Adrenal gland (tissue), 19 donors: ENCODE data around the gene NPIPA2. TPM values are rescaled to one million over a fixed set of nuclear protein-coding genes. Genes with fewer than 3 reads are reported as not detected.
"Not testable (repeated sequence)": the region's sequence is repeated elsewhere in the genome, so short reads cannot be mapped to it uniquely, and the experiment has no call there.

Experiments used
- DNase-seq, 7 donors: peaks; one replicate each; pipeline ENCODE4 v3.0.0-alpha.2; 2019 to 2020
- H3K27ac ChIP-seq, 5 donors: fragments of 200-600 bp; sonication (generic) in 4 of 5; 1 replicate in 3 of 5; 2 replicates in 2 of 5; pipeline versions ENCODE4 v1.5.1 to v1.8.0; 2016 to 2020; ENCODE audit warnings: mild to moderate bottlenecking in 1 of 5
- H3K27me3 ChIP-seq: fragments of 200-600 bp; 2 replicates; pipeline ENCODE4 v1.8.0; 2021
- H3K36me3 ChIP-seq, 2 donors: fragments of 200-600 bp; replicated peaks in 1 of 2; 1 replicate in 1 of 2; 2 replicates in 1 of 2; pipeline versions ENCODE4 v1.5.1 to v1.8.0; 2018 to 2022
- H3K4me1 ChIP-seq, 2 donors: fragments of 200-600 bp; replicated peaks in 1 of 2; 1 replicate in 1 of 2; 2 replicates in 1 of 2; pipeline versions ENCODE4 v1.5.1 to v1.8.0; 2018 to 2021
- H3K4me3 ChIP-seq, 4 donors: fragments of 200-600 bp; sonication (generic) in 3 of 4; one replicate each; pipeline ENCODE4 v1.5.1; 2016 to 2018
- H3K9me3 ChIP-seq, 3 donors: fragments of 200-600 bp; sonication (generic) in 1 of 3; replicated peaks in 1 of 3; 1 replicate in 2 of 3; 2 replicates in 1 of 3; pipeline versions ENCODE4 v1.5.1 to v1.8.0; 2016 to 2021
- WGBS, 4 donors: extraction: QIAGEN DNeasy Blood & Tissue Kit in 2 of 4; methylation state at CpG; one replicate each; pipeline versions ENCODE4 v1.1.5 to v1.1.7; 2013 to 2017; 5-methylcytosine and 5-hydroxymethylcytosine counted together
- intact Hi-C, 2 donors: fragments of 100-400 bp; cut with DNase I; formaldehyde crosslinking; loops; one replicate each; pipeline versions ENCODE4 v1.14.1 to v1.15.0; 2022 to 2023
- long read RNA-seq, 10 donors: library from polyadenylated mRNA in 3 of 10; unstranded in 2 of 10; stranded (forward) in 1 of 10; transcript quantifications; one replicate each; pipeline ENCODE4 v2.0.0 and lab custom pipeline, GENCODE V29; 2021 to 2026
- polyA plus RNA-seq, 3 donors: library from polyadenylated mRNA; stranded (reverse); fragments of 200-250 nt in 2 of 3; fragments of 350-450 nt in 1 of 3; fragmentation: Illumina TruSeq in 1 of 3; extraction: RNeasy Lipid Tissue Mini Kit (QIAGEN cat#74804) in 1 of 3; gene quantifications; one replicate each; pipeline ENCODE4 v1.2.3, GENCODE V29; 2013 to 2014
- total RNA-seq, 9 donors: library from RNA; depleted of rRNA in 4 of 9; stranded (reverse); fragments of >200 nt in 4 of 9; fragments of 120-200 nt in 1 of 9; fragmentation: NEBNext Ultra II Directional in 1 of 9; extraction: Animal tissue kit (Norgen Biotek cat#: 25700) in 1 of 9; gene quantifications; one replicate each; pipeline versions ENCODE4 v1.1.0 to v1.2.4, GENCODE V29; 2013 to 2023
- donor health status: healthy with polysubstance abuse.
- donor health status: Bipolar disorder and iron deficiency.
- donor health status: DM: yes; HTN: yes; CAD: no.
- donor health status: DM: no; HTN: no; CAD: no.
- donor health status: DM: no; HTN: no; CAD: no.
- donor health status: DM: yes; HTN: yes; CAD: no.

The NPIPA2 gene
- total RNA-seq (1 to 10 TPM in 4 of 9 donors, under 1 TPM in 3, not detected in 2; 0.43 to 3.4 (median 1.7) TPM), polyA plus RNA-seq (10 to 100 TPM in 1 of 3 donors, 1 to 10 TPM in 2; 2.5 to 20.8 (median 8.9) TPM)
- long read RNA-seq, donor 1: 0 reads
- long read RNA-seq, donor 2: 0 reads
- long read RNA-seq, donor 3: 0 reads
- long read RNA-seq, donor 4: 0 reads
- long read RNA-seq, donor 5, partial matches to known transcripts: 0 of 1 reads
- long read RNA-seq, donor 5, other reads (novel, unspliced or antisense): 1 of 1 reads
- long read RNA-seq, donor 6: 0 reads
- long read RNA-seq, donor 7: 0 reads
- long read RNA-seq, donor 8: 0 reads
- long read RNA-seq, donor 9: 0 reads
- long read RNA-seq, donor 10: 0 reads

GRCh38 chr16:14742273-14743128, at the start of gene NPIPA2:
TSS of gene NPIPA2 (plus strand) at chr16:14742533. CDS start at chr16:14748066, 5,533 bp downstream.
- intact Hi-C loops, H3K9me3 ChIP-seq: not testable (repeated sequence)
- WGBS, 4 donors: no CpG with 5 or more reads among the region's 73 CpGs

DNA sequence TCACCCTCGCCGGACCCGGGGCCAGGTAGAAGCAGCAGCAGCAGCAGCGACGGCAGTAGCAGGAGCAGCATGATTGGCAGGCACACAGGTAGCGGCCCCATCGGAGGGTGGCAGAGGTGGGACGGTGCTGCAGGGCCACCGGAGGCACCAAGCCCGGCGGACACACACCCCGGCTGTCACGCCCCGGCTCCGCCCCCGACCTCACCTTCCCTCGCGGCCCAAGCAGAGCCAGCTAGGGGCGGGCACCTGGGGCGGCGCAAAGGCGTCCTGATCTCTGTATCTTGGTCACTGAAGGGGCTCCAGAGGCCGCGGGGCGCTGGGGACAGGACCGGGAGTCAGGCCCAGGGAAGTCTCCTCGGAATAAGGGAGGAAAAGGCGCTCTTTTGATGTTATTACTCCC, 48.2 kb upstream of the NPIPA2 start, which contains the start of gene PLA2G10:
Gene PLA2G10, minus strand, starts transcription at position 180 of the 400 bp plus-strand sequence. Its CDS starts 79 bp downstream, at position 101.
- H3K4me1 ChIP-seq, H3K4me3 ChIP-seq, H3K36me3 ChIP-seq, H3K9me3 ChIP-seq, H3K27me3 ChIP-seq, intact Hi-C loops, H3K27ac ChIP-seq, DNase-seq: not testable (repeated sequence)
- no CpG with 5 or more reads among the region's 28 CpGs for WGBS, 4 donors

More at GRCh38 chr16:14742273-14743128, at the start of gene NPIPA2:
- not testable (repeated sequence) for H3K4me1 ChIP-seq, H3K4me3 ChIP-seq, H3K27ac ChIP-seq, DNase-seq, H3K36me3 ChIP-seq, H3K27me3 ChIP-seq

DNA sequence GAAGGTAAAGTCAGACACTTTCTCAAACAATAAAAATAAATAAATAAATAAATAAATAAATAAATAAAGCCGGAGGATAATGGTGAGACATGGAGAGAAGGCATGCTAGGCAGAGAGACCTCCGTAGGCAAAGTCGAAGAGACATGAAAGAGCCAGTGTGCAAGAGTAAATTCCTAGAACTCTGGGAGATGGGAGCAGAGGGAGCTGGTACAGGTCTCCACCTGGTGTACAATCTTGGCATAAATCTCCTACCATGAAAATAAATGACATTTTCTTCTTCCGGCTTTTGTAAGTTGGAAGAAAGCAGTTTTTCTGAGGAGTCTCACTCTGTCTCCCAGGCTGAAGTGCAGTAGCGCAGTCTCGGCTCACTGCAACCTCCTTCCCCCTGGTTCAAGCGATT, 40.5 kb upstream of the NPIPA2 start:
- H3K27me3 ChIP-seq, DNase-seq, intact Hi-C loops, H3K4me1 ChIP-seq, H3K36me3 ChIP-seq, H3K4me3 ChIP-seq, H3K9me3 ChIP-seq, H3K27ac ChIP-seq: not testable (repeated sequence)
- 46 to 68% (median 65%) methylated on average over 2 of the region's 7 CpGs; no CpG with 5 or more reads in 1 of the 4 donors for WGBS, 4 donors

DNA sequence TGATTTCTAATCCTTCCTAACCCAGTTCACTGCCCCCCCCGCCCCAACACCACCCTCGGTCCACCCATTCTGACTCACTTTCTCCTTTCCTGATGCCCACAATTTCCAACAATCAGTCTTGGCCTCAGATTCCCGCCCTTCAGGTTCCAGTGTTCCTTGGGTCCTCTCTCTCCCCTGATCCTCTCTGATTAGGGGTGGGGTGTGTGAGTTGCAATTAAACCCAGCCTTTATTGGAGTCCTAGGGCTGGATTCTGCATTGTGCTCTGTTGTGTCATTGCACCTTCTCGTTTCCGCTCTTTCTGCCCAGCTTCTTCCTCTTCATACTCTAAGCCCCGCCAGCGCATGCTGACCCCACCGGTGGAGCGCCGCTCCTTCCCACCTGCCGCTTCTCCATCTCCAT, 39.7 kb upstream of the NPIPA2 start:
- intact Hi-C loops, H3K36me3 ChIP-seq, H3K27ac ChIP-seq, H3K27me3 ChIP-seq, H3K4me3 ChIP-seq, DNase-seq, H3K4me1 ChIP-seq, H3K9me3 ChIP-seq: not testable (repeated sequence)
- no CpG with 5 or more reads among the region's 11 CpGs for WGBS, 4 donors

DNA sequence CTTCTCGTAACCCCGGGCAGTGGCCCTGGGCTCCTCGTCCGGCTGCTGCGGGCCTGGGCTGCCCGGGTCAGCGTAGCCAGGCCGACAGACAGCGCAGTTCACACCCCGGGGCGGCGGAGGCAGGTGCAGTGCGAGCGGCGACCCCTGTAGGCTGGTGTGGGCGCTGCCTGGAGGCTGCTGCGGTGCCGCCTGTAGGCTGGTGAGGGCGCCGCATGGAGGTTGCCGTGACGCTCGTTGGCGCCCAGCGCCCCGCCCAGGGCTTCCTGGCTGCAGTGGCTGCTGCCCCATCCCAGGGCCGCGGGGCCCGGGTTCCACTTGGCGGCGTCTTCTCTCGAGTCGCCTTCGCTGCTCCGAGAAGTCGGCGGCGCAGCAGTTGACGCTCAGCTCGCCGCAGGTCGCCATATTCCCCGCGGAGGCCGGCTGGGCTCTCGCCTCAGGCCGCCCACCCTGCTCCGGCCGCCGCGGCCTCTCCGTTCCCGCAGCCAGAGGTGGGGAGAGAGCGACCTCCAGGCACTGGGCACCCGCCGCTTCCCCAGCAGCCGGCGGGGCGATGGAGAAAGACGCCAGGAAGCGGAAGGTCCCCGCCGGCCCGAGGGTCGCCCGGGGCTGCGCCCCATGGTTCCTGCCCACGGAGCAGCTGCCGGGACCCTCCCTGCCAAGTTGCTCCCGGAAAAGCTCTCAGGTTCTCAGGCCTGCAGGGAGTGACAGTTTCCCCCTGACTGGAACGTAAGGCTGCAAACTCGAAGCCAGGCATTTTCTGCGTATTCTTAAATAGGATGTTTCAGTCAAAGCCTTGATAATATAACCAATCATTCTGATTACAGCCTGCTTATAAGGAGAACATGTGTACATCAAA, 38.9 kb upstream of the NPIPA2 start, which contains the start of gene NPIPA3:
Gene NPIPA3, plus strand, starts transcription at position 256 of the 856 bp plus-strand sequence. CDS start 5,533 bp downstream, outside the sequence.
- DNase-seq, H3K27ac ChIP-seq, intact Hi-C loops, H3K27me3 ChIP-seq, H3K9me3 ChIP-seq, H3K36me3 ChIP-seq, H3K4me1 ChIP-seq, H3K4me3 ChIP-seq: not testable (repeated sequence)
- WGBS, 4 donors: no CpG with 5 or more reads among the region's 73 CpGs

DNA sequence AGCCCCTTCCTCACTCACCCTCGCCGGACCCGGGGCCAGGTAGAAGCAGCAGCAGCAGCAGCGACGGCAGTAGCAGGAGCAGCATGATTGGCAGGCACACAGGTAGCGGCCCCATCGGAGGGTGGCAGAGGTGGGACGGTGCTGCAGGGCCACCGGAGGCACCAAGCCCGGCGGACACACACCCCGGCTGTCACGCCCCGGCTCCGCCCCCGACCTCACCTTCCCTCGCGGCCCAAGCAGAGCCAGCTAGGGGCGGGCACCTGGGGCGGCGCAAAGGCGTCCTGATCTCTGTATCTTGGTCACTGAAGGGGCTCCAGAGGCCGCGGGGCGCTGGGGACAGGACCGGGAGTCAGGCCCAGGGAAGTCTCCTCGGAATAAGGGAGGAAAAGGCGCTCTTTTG, 9.1 kb upstream of the NPIPA2 start:
- H3K4me3 ChIP-seq, H3K27me3 ChIP-seq, DNase-seq, H3K9me3 ChIP-seq, intact Hi-C loops, H3K4me1 ChIP-seq, H3K36me3 ChIP-seq, H3K27ac ChIP-seq: not testable (repeated sequence)
- WGBS, 4 donors: no CpG with 5 or more reads among the region's 28 CpGs

- intact Hi-C loops, H3K9me3 ChIP-seq, DNase-seq, H3K4me3 ChIP-seq, H3K27ac ChIP-seq, H3K27me3 ChIP-seq, H3K36me3 ChIP-seq, H3K4me1 ChIP-seq: not testable (repeated sequence)
- whole genome bisulfite sequencing, 4 donors: 53 to 67% methylated on average over 1 of the region's 10 CpGs; no CpG with 5 or more reads in 2 of the 4 donors
Observed at GRCh38 chr16:14740832-14741385, 1.4 kb upstream of the NPIPA2 start.

GRCh38 chr16:14741794-14742193, 539 bp upstream of the NPIPA2 start:
- H3K9me3 ChIP-seq, DNase-seq, H3K27me3 ChIP-seq, H3K4me1 ChIP-seq, H3K27ac ChIP-seq, H3K36me3 ChIP-seq, H3K4me3 ChIP-seq, intact Hi-C loops: not testable (repeated sequence)
- no CpG with 5 or more reads among the region's 11 CpGs for WGBS, 4 donors

- H3K4me3 ChIP-seq, H3K9me3 ChIP-seq, H3K27me3 ChIP-seq, H3K36me3 ChIP-seq, intact Hi-C loops, H3K4me1 ChIP-seq, H3K27ac ChIP-seq, DNase-seq: not testable (repeated sequence)
- WGBS, 4 donors: no CpG with 5 or more reads among the region's 2 CpGs
Observed at GRCh38 chr16:14773654-14774053, 31.3 kb downstream of the NPIPA2 start.

- DNase-seq, H3K27ac ChIP-seq, H3K9me3 ChIP-seq, H3K4me1 ChIP-seq, H3K27me3 ChIP-seq, intact Hi-C loops, H3K4me3 ChIP-seq, H3K36me3 ChIP-seq: not testable (repeated sequence)
- WGBS, 4 donors: 80 to 100% methylated on average over 1 of the region's 2 CpGs; no CpG with 5 or more reads in 2 of the 4 donors
Observed at GRCh38 chr16:14775624-14776023, 33.3 kb downstream of the NPIPA2 start.
